ENCODE measurements around the gene ANXA2R.
"Not testable (repeated sequence)": the region's sequence is repeated elsewhere in the genome, so short reads cannot be mapped to it uniquely, and the experiment has no call there.

Gene ANXA2R

GRCh38 chr5:43025184-43025950 lies 14.8 kb downstream of the ANXA2R start:
- not testable (repeated sequence) for H3K4me1 ChIP-seq (ENCODE audit: control insufficient read depth, insufficient read depth, low read length); H3K27ac ChIP-seq (ENCODE audit: low read depth, low read length); H3K36me3 ChIP-seq (ENCODE audit: control insufficient read depth, insufficient read depth, low read length); H3K9ac ChIP-seq (ENCODE audit: low read length); H3K9me3 ChIP-seq (ENCODE audit: control insufficient read depth, insufficient read depth, low read depth, low read length)
- peaks cover 51% of the 10 kb centered on the region for H3K27me3 ChIP-seq (ENCODE audit: control insufficient read depth, insufficient read depth, low read length)
- peak overlapping the region; percentile 48 for H3K4me3 ChIP-seq (ENCODE audit: low read depth, low read length)

DNA sequence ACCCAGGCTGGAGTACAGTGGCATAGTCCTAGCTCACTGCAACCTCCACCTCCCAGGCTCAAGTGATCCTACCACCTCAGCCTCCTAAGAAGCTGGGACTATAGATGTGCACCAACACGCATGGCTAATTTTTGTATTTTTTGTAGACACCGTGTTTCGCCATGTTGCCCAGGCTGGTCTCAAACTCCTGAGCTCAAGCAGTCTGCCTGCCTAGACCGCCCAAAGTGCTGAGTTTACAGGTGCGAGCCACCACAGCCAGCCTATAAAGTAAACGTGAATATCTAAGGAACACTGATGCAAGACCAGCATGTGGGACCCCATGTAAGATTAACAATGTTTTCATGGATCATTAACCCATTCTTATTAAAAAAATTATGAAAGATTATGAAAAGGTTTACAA lies 15.9 kb downstream of the ANXA2R start:
- peaks cover 62% of the 10 kb centered on the region for H3K27me3 ChIP-seq (ENCODE audit: control insufficient read depth, insufficient read depth, low read length)

GRCh38 chr5:43021151-43021550 lies 19.0 kb downstream of the ANXA2R start:
- H3K27ac ChIP-seq (ENCODE audit: low read depth, low read length) = no peak overlapping the region
- H3K4me1 ChIP-seq (ENCODE audit: control insufficient read depth, insufficient read depth, low read length) = peaks cover 29% of the 10 kb centered on the region
- peaks cover 83% of the 10 kb centered on the region for H3K27me3 ChIP-seq (ENCODE audit: control insufficient read depth, insufficient read depth, low read length)
- no peak overlapping the region for H3K9ac ChIP-seq (ENCODE audit: low read length)
- no peaks in the 10 kb centered on the region for H3K9me3 ChIP-seq (ENCODE audit: control insufficient read depth, insufficient read depth, low read depth, low read length)
- H3K4me3 ChIP-seq (ENCODE audit: low read depth, low read length) = no peak overlapping the region
- no peaks in the 10 kb centered on the region for H3K36me3 ChIP-seq (ENCODE audit: control insufficient read depth, insufficient read depth, low read length)

More for the DNA sequence above, 15.9 kb downstream of the ANXA2R start:
- no peak overlapping the region for H3K4me3 ChIP-seq (ENCODE audit: low read depth, low read length)
- no peak overlapping the region for H3K9ac ChIP-seq (ENCODE audit: low read length)
- H3K27ac ChIP-seq (ENCODE audit: low read depth, low read length) = no peak overlapping the region; the same call in 1 of the 2 replicates
- H3K9me3 ChIP-seq (ENCODE audit: control insufficient read depth, insufficient read depth, low read depth, low read length) = no peaks in the 10 kb centered on the region
- no peaks in the 10 kb centered on the region for H3K36me3 ChIP-seq (ENCODE audit: control insufficient read depth, insufficient read depth, low read length)
- peaks cover 13% of the 10 kb centered on the region for H3K4me1 ChIP-seq (ENCODE audit: control insufficient read depth, insufficient read depth, low read length)

GRCh38 chr5:43020399-43020746 lies 19.7 kb downstream of the ANXA2R start:
- no peaks in the 10 kb centered on the region for H3K36me3 ChIP-seq (ENCODE audit: control insufficient read depth, insufficient read depth, low read length)
- peak overlapping the region; percentile 62 for H3K4me3 ChIP-seq (ENCODE audit: low read depth, low read length)
- H3K9me3 ChIP-seq (ENCODE audit: control insufficient read depth, insufficient read depth, low read depth, low read length) = no peaks in the 10 kb centered on the region
- peaks cover 81% of the 10 kb centered on the region for H3K27me3 ChIP-seq (ENCODE audit: control insufficient read depth, insufficient read depth, low read length)
- no peak overlapping the region for H3K27ac ChIP-seq (ENCODE audit: low read depth, low read length)
- no peak overlapping the region for H3K9ac ChIP-seq (ENCODE audit: low read length)
- H3K4me1 ChIP-seq (ENCODE audit: control insufficient read depth, insufficient read depth, low read length) = peaks cover 31% of the 10 kb centered on the region

DNA sequence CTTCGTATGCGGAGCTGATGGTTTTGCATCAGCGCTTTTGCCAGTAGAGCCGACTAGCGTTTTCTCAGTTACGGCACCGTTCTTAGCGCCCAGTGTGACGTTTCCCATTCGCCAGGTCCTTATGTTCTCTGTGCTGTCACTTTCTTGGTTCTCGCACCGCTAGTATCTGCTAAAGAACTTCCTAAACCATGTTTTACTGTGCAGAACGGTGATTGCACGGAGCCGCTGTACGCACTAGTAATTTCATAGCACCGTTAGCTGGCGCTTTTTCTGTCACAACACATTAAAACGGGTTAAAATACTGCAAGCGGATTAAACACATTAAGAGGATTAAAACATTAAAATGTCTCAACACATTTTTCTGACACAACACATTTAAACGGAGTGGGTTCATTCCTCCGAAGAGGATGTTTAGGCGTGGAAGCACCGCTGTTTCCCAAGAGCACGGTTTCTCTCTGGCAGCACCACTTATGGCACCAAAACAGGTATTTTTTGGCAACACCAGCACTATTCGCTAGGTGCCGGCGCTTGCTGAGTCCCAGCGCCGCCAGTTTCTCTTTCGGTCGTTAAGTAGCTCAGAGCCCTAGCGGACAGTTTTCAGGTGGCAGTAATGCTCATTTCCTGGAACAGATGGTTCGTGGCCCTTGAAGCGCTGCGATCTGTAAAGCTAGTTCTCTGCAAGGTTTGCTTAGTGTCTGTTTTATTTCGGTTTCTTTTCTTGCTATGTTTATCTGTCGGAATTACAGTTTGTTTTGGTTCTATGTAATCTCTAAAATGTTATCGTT lies 20.3 kb downstream of the ANXA2R start:
- Histone ChIP-seq H3K9me3 (ENCODE audit: control insufficient read depth, insufficient read depth, low read depth, low read length) (no peaks in the 10 kb centered on the region), H3K27ac (ENCODE audit: low read depth, low read length) (no peak overlapping the region), H3K9ac (ENCODE audit: low read length) (no peak overlapping the region), H3K27me3 (ENCODE audit: control insufficient read depth, insufficient read depth, low read length) (peaks cover 85% of the 10 kb centered on the region), H3K36me3 (ENCODE audit: control insufficient read depth, insufficient read depth, low read length) (no peaks in the 10 kb centered on the region), H3K4me1 (ENCODE audit: control insufficient read depth, insufficient read depth, low read length) (peaks cover 36% of the 10 kb centered on the region), H3K4me3 (ENCODE audit: low read depth, low read length) (peak overlapping the region; percentile 62)

- Histone ChIP-seq H3K9ac (ENCODE audit: low read length) (peak overlapping the region; percentile 42), H3K36me3 (ENCODE audit: control insufficient read depth, insufficient read depth, low read length) (no peaks in the 10 kb centered on the region), H3K4me3 (ENCODE audit: low read depth, low read length) (peak overlapping the region; percentile 62), H3K9me3 (ENCODE audit: control insufficient read depth, insufficient read depth, low read depth, low read length) (no peaks in the 10 kb centered on the region), H3K27ac (ENCODE audit: low read depth, low read length) (no peak overlapping the region), H3K27me3 (ENCODE audit: control insufficient read depth, insufficient read depth, low read length) (peaks cover 82% of the 10 kb centered on the region), H3K4me1 (ENCODE audit: control insufficient read depth, insufficient read depth, low read length) (peaks cover 34% of the 10 kb centered on the region)
Measured at GRCh38 chr5:43019291-43019613, 20.9 kb downstream of the ANXA2R start.

DNA sequence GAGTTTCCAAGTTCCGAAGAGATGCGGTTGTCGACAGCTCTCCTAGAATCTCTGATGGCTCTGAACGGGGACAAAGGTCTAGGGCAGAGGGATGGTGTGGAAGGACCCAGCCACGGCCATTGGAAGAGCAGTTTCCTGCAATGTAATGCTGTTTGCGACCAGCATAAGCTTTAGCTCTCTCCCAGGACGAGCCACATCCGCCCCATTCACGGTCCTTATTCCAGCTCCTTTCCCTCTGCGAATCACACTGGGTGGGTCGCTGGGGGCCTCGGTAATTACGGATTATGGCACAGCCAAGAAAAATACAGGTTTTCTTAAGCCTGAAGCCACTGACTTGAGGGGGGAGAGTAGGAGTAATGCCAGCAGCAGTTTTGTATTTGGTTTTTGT lies 22.7 kb downstream of the ANXA2R start:
- H3K36me3 ChIP-seq (ENCODE audit: control insufficient read depth, insufficient read depth, low read length) = no peaks in the 10 kb centered on the region
- no peak overlapping the region for H3K27ac ChIP-seq (ENCODE audit: low read depth, low read length)
- H3K27me3 ChIP-seq (ENCODE audit: control insufficient read depth, insufficient read depth, low read length) = peaks cover 71% of the 10 kb centered on the region

DNA sequence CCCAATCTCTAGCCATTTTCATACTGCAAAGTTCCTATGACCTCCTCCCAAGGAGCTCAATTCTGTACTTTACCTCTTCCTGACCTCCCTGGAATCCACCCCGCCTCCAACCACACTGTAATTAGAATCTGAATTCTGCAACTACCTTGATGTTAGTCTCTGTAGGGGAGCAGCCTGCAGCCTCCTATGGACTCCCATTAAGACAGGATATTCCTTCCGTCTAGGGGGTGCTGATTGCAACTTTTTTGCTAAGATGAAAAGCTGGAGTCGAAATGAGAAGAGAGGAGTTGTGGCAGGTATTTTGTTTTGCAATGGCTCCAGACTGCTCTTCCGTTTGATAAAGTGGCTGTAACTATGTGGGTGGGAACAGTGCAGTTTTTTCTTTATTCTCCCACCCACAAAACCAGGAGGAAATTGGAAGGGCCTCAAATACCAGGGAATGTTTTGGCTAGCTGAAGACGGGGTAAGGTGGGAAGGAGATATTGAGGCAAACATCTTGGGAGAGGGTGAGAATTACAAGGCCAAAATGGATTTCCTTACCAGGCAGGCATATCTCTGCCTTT lies 23.8 kb downstream of the ANXA2R start:
- H3K9ac ChIP-seq (ENCODE audit: low read length) = no peak overlapping the region
- no peaks in the 10 kb centered on the region for H3K9me3 ChIP-seq (ENCODE audit: control insufficient read depth, insufficient read depth, low read depth, low read length)
- H3K27ac ChIP-seq (ENCODE audit: low read depth, low read length) = no peak overlapping the region
- H3K4me1 ChIP-seq (ENCODE audit: control insufficient read depth, insufficient read depth, low read length) = peaks cover 34% of the 10 kb centered on the region
- peaks cover 70% of the 10 kb centered on the region for H3K27me3 ChIP-seq (ENCODE audit: control insufficient read depth, insufficient read depth, low read length)
- H3K4me3 ChIP-seq (ENCODE audit: low read depth, low read length) = peak overlapping the region; percentile 62
- H3K36me3 ChIP-seq (ENCODE audit: control insufficient read depth, insufficient read depth, low read length) = no peaks in the 10 kb centered on the region

More for the DNA sequence above, 22.7 kb downstream of the ANXA2R start:
- Histone ChIP-seq H3K4me3 (ENCODE audit: low read depth, low read length) (peak overlapping the region; percentile 62), H3K4me1 (ENCODE audit: control insufficient read depth, insufficient read depth, low read length) (peaks cover 34% of the 10 kb centered on the region), H3K9me3 (ENCODE audit: control insufficient read depth, insufficient read depth, low read depth, low read length) (no peaks in the 10 kb centered on the region), H3K9ac (ENCODE audit: low read length) (peak overlapping the region; percentile 71)

DNA sequence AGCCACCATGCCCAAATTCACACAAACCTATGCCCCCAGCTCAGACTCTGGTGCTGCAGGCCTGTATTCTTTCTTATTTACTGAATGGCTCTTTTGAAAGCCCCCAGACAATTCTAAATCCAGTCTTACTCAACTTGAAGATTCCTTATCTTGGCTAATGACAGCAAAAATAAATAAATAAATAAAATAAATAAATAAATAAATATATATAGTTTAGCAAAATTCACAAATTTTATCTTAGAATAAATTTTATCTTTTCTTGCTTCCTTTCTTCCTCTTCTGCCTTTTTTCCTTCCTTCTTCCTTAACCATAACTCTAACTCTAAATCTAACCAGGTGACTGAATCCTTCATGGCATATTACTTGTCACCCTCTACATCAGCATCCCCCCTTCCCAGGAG lies 25.6 kb downstream of the ANXA2R start:
- Histone ChIP-seq H3K4me3 (ENCODE audit: low read depth, low read length) (no peak overlapping the region), H3K9me3 (ENCODE audit: control insufficient read depth, insufficient read depth, low read depth, low read length) (no peaks in the 10 kb centered on the region), H3K36me3 (ENCODE audit: control insufficient read depth, insufficient read depth, low read length) (no peaks in the 10 kb centered on the region), H3K4me1 (ENCODE audit: control insufficient read depth, insufficient read depth, low read length) (peaks cover 30% of the 10 kb centered on the region), H3K27me3 (ENCODE audit: control insufficient read depth, insufficient read depth, low read length) (peaks cover 70% of the 10 kb centered on the region), H3K9ac (ENCODE audit: low read length) (no peak overlapping the region), H3K27ac (ENCODE audit: low read depth, low read length) (no peak overlapping the region)

- H3K4me1 ChIP-seq (ENCODE audit: control insufficient read depth, insufficient read depth, low read length) = peaks cover 11% of the 10 kb centered on the region
- H3K27ac ChIP-seq (ENCODE audit: low read depth, low read length) = no peak overlapping the region
- H3K36me3 ChIP-seq (ENCODE audit: control insufficient read depth, insufficient read depth, low read length) = no peaks in the 10 kb centered on the region
- H3K9ac ChIP-seq (ENCODE audit: low read length) = no peak overlapping the region
- H3K27me3 ChIP-seq (ENCODE audit: control insufficient read depth, insufficient read depth, low read length) = peaks cover 58% of the 10 kb centered on the region
- H3K9me3 ChIP-seq (ENCODE audit: control insufficient read depth, insufficient read depth, low read depth, low read length) = no peaks in the 10 kb centered on the region
- no peak overlapping the region for H3K4me3 ChIP-seq (ENCODE audit: low read depth, low read length)
Measured at GRCh38 chr5:43010935-43011315, 29.2 kb downstream of the ANXA2R start.
